Testis (tissue), 3 donors: ENCODE results near the gene LHX8. TPM values are rescaled to one million over a fixed set of nuclear protein-coding genes. Genes with fewer than 3 reads are reported as not detected.
"Not testable (repeated sequence)": the region's sequence is repeated elsewhere in the genome, so short reads cannot be mapped to it uniquely, and the experiment has no call there.

Source experiments
- DNase-seq: peaks from one replicate; pipeline ENCODE4 v3.0.0-alpha.2; 2019
- H3K27ac ChIP-seq, 2 donors: fragments of 200-600 bp; sonication (generic); one replicate each; pipeline ENCODE4 v1.5.1; 2019
- H3K27me3 ChIP-seq: fragments of 200-600 bp; sonication (generic); one replicate; pipeline ENCODE4 v1.5.1; 2019
- H3K36me3 ChIP-seq: fragments of 200-600 bp; sonication (generic); one replicate; pipeline ENCODE4 v1.5.1; 2017; ENCODE audit warnings: low read depth; ENCODE audit errors: missing control alignments
- H3K4me1 ChIP-seq: fragments of 200-600 bp; sonication (generic); one replicate; pipeline ENCODE4 v1.5.1; 2019
- H3K4me3 ChIP-seq, 2 donors: fragments of 200-600 bp; sonication (generic); one replicate each; pipeline ENCODE4 v1.5.1; 2017 to 2019
- H3K9me3 ChIP-seq: fragments of 200-600 bp; sonication (generic); one replicate; pipeline ENCODE4 v1.5.1; 2017
- POLR2A ChIP-seq: fragments of 450-650 bp; IDR thresholded peaks from one replicate; pipeline ENCODE4 v1.6.1; 2017; ENCODE audit warnings: antibody characterized with exemption, mild to moderate bottlenecking, moderate library complexity
- WGBS, 2 donors: methylation state at CpG; one replicate each; pipeline ENCODE4 v1.1.5; 2018; 5-methylcytosine and 5-hydroxymethylcytosine counted together
- intact Hi-C: fragments of 100-400 bp; cut with DNase I; formaldehyde crosslinking; loops from one replicate; pipeline ENCODE4 v1.15.1; 2023; ENCODE audit warnings: low total_unique reads
- polyA plus RNA-seq: library from polyadenylated mRNA; stranded (reverse); fragments of 350-450 nt; fragmentation: Illumina TruSeq; extraction: RNeasy Lipid Tissue Mini Kit (QIAGEN cat#74804); gene quantifications from one replicate; pipeline ENCODE4 v1.2.3, GENCODE V29; 2014; ENCODE audit warnings: low read depth, low replicate concordance; ENCODE audit not compliant: insufficient read depth
- total RNA-seq, 2 donors: library from RNA; depleted of rRNA; stranded (reverse); fragments of >200 nt; gene quantifications; one replicate each; pipeline ENCODE4 v1.2.3, GENCODE V29; 2016
- TF ChIP-seq, protein P1 (sequence below), 3 experiments: fragments of 450-650 bp in 2 of 3; fragments of 200-600 bp in 1 of 3; sonication (generic) in 1 of 3; IDR thresholded peaks; one replicate each; pipeline ENCODE4 v1.5.1; 2016 to 2019; ENCODE audit warnings: antibody characterized with exemption in 3 of 3, mild to moderate bottlenecking in 2 of 3, moderate library complexity in 1 of 3

The LHX8 gene
- total and polyA plus RNA-seq, 3 donors from 2014 or later, result 1.4 to 2.9 (median 1.7) TPM

DNA sequence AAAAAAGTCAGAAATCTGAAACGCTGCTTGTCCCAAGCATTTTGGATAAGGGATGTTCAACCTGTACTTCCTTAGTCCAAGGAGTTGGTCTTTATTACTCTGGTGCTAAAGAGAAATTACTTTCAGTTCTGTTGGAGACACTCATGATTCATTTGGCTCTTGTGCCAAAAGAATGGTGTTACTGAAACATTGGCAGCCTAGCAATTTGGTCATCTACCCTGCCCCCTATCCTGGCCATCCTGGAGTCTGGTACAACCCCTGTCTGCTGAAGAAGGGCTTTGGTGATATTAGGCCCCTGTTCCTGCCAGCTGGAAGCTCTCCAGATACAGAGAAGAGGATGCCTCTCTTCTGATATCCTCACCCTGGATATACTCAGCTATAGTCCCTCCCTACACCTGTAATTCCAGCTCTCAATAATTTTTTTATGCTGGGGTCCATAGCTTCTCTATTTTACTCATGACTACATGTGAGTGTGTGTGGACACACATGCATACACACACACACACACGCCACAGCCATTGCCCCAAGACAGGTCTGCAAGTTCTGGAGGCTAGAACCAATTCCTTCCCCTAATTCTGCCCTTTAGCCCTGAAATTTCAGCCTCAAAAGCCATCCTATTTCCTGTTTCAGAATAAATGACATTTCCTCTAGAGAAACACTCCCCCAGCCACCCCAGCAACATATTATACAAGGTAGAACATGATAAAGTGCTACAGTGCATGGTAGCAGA lies 40.0 kb downstream of the LHX8 start:
- Histone ChIP-seq H3K4me3 (no peak overlapping the region), H3K27me3 (no peaks in the 10 kb centered on the region), H3K27ac (no peak overlapping the region), H3K36me3 (no peaks in the 10 kb centered on the region), H3K9me3 (no peaks in the 10 kb centered on the region), H3K4me1 (no peaks in the 10 kb centered on the region)
- TF ChIP-seq, protein P1, sequence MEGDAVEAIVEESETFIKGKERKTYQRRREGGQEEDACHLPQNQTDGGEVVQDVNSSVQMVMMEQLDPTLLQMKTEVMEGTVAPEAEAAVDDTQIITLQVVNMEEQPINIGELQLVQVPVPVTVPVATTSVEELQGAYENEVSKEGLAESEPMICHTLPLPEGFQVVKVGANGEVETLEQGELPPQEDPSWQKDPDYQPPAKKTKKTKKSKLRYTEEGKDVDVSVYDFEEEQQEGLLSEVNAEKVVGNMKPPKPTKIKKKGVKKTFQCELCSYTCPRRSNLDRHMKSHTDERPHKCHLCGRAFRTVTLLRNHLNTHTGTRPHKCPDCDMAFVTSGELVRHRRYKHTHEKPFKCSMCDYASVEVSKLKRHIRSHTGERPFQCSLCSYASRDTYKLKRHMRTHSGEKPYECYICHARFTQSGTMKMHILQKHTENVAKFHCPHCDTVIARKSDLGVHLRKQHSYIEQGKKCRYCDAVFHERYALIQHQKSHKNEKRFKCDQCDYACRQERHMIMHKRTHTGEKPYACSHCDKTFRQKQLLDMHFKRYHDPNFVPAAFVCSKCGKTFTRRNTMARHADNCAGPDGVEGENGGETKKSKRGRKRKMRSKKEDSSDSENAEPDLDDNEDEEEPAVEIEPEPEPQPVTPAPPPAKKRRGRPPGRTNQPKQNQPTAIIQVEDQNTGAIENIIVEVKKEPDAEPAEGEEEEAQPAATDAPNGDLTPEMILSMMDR (IDR thresholded peaks at IDR 0.05), result no peak
- no peak for TF ChIP-seq POLR2A
- 78% methylated on average over 2 of the region's 2 CpGs for WGBS, 2 donors
- DNase-seq, result no peak
- intact Hi-C loops, result no loop called here

DNA sequence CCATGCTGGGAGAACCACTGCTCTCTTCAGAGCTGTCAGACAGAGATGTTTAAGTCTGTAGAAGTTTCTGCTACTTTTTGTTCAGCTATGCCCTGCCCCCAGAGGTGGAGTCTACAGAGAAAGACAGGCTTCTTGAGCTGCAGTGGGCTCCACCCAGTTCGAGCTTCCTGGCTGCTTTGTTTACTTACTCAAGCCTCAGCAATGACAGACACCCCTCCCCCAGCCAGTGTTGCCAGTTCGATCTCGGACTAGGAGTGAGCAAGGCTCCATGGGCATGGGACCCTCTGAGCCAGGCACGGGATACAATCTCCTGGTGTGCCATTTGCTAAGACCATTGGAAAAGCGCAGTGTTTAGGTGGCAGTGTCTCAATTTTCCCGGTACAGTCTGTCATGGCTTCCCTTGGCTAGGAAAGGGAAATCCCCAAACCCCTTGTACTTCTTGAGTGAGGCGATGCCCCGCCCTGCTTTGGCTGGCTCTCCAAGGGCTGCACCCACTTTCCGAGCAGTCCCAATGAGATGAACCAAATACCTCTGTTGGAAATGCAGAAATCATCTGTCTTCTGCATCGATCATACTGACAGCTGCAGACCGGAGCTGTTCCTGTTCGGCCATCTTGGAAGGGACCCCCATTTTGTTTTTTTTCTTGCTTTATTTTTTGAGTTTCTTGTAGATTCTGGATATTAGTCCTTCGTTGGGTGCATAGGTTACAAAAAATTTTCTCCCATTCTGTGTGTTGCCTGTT lies 47.2 kb downstream of the LHX8 start:
- intact Hi-C loops, H3K4me1 ChIP-seq, H3K4me3 ChIP-seq, H3K27me3 ChIP-seq, DNase-seq, H3K36me3 ChIP-seq, H3K9me3 ChIP-seq, H3K27ac ChIP-seq: not testable (repeated sequence)
- WGBS, 2 donors, result 94 to 96% methylated on average over 10 to 13 of the region's 13 CpGs

DNA sequence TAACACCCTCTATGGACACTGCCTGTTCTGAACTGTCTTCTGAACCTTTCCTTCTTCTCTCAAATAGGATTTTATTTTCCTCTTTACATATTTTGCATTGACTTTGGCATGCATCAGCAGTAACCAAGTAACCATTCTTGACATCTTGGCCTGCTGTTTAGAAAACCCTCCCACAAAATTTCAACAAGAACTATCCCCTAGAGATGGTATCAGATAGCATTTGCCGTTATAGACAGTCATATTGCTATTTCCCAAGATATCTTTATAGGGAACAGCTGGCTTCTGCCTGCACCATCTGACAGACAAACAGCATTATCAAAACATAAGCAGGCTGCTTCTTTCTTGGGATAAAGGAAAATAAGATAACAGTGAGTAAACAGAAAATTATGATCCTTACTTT lies 54.7 kb downstream of the LHX8 start:
- intact Hi-C loops, result no loop called here
- Histone ChIP-seq H3K9me3 (no peaks in the 10 kb centered on the region), H3K27me3 (no peaks in the 10 kb centered on the region), H3K36me3 (no peaks in the 10 kb centered on the region), H3K27ac (no peak overlapping the region), H3K4me1 (no peaks in the 10 kb centered on the region), H3K4me3 (no peak overlapping the region)
- DNase-seq, result no peak
- 31 to 50% methylated on average over 1 of the region's 1 CpG for WGBS, 2 donors
- no peak for TF ChIP-seq POLR2A
- TF ChIP-seq, protein P1 (IDR thresholded peaks at IDR 0.05), result no peak

DNA sequence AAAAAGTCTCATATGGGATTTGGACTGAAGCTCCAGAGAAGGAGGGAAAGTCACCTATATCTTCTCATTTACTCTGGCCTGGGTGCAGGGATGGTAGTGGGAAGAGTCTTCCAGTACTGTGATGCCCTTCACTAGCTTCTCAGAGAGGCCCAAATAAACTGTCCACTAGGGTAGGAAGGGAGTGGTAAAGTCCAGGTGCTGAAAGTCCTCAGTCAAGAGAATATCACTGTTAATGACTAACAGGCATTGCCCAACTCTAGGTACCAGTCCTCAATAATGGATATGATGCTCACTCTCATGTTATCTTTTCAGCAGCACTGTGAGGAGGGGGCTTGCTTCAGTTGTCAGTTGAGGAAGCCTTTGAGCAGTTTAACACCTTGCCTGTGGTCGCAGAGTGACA lies 64.0 kb downstream of the LHX8 start:
- Histone ChIP-seq H3K27ac (no peak overlapping the region), H3K4me3 (no peak overlapping the region), H3K9me3 (no peaks in the 10 kb centered on the region), H3K27me3 (no peaks in the 10 kb centered on the region), H3K4me1 (no peaks in the 10 kb centered on the region), H3K36me3 (no peaks in the 10 kb centered on the region)
- 76 to 92% methylated on average over 1 of the region's 1 CpG for WGBS, 2 donors
- DNase-seq, result no peak
- intact Hi-C loops, result no loop called here
- TF ChIP-seq POLR2A, result no peak
- TF ChIP-seq, protein P1 (IDR thresholded peaks at IDR 0.05), result no peak

DNA sequence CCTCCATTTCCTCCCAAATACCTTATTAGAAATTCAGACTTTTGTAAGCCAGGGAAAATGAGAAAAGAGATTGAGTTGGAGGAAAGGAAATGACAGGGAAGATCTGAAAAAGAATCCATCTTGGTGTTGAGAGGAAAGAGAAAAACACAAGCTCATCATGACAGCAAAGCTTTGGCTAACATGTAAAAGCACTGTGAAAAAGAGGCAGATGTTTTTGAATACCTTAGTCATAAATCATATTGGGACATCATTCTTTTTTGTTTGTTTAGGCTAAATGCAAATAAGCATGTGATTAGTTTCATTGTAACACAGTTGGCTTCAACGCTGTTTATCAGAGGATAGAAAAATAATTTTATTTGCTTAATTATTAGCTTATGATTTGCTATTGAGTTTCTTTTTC lies 64.6 kb downstream of the LHX8 start:
- TF ChIP-seq, protein P1 (IDR thresholded peaks at IDR 0.05), result no peak
- no peak for TF ChIP-seq POLR2A
- Histone ChIP-seq H3K36me3 (no peaks in the 10 kb centered on the region), H3K9me3 (no peaks in the 10 kb centered on the region), H3K27me3 (no peaks in the 10 kb centered on the region), H3K27ac (no peak overlapping the region), H3K4me3 (no peak overlapping the region), H3K4me1 (no peaks in the 10 kb centered on the region)
- DNase-seq, result no peak
- WGBS, 2 donors, result 61 to 66% methylated on average over 1 of the region's 1 CpG
- intact Hi-C loops, result no loop called here
